Lower leg skin (tissue), 3 donors: ENCODE data around the gene SLC27A4.

Experiments
- CTCF ChIP-seq, 3 donors: fragments of 450-650 bp; IDR thresholded peaks; one replicate each; pipeline ENCODE4 v1.5.1; 2016; ENCODE audit warnings: antibody characterized with exemption in 3 of 3, mild to moderate bottlenecking in 3 of 3, moderate library complexity in 2 of 3
- POLR2A ChIP-seq, 2 donors: fragments of 450-650 bp; IDR thresholded peaks; one replicate each; pipeline ENCODE4 v1.6.1; 2016 to 2017; ENCODE audit warnings: antibody characterized with exemption in 2 of 2, mild to moderate bottlenecking in 1 of 2, moderate library complexity in 1 of 2

- TF ChIP-seq POLR2A (IDR thresholded peaks at IDR 0.05) (no peak), CTCF (IDR thresholded peaks at IDR 0.05) (no peak)
Observed at GRCh38 chr9:128409978-128410377, 69.7 kb downstream of the SLC27A4 start.
